Uterus (tissue), 4 donors: Measurements from ENCODE around the gene HPS1. TPM values are rescaled to one million over a fixed set of nuclear protein-coding genes. Genes with fewer than 3 reads are reported as not detected.

Experiments
- DNase-seq, 2 donors: peaks; one replicate each; pipeline ENCODE4 v3.0.0-alpha.2; 2019 to 2020
- H3K27ac ChIP-seq, 2 donors: fragments of 200-600 bp; sonication (generic); 1 replicate in 1 of 2; 2 replicates in 1 of 2; pipeline ENCODE4 v1.5.1; 2016 to 2018
- H3K27me3 ChIP-seq, 2 donors: fragments of 200-600 bp; sonication (generic); one replicate each; pipeline ENCODE4 v1.5.1; 2018 to 2019; ENCODE audit warnings: control low read depth in 1 of 2
- H3K36me3 ChIP-seq, 2 donors: fragments of 200-600 bp; sonication (generic); one replicate each; pipeline ENCODE4 v1.5.1; 2019; ENCODE audit warnings: control low read depth in 1 of 2
- H3K4me1 ChIP-seq, 2 donors: fragments of 200-600 bp; sonication (generic); one replicate each; pipeline ENCODE4 v1.5.1; 2018 to 2019; ENCODE audit warnings: control low read depth in 1 of 2
- H3K4me3 ChIP-seq, 2 donors: fragments of 200-600 bp; sonication (generic); 1 replicate in 1 of 2; 2 replicates in 1 of 2; pipeline ENCODE4 v1.5.1; 2018 to 2019; ENCODE audit warnings: mild to moderate bottlenecking in 1 of 2
- H3K9me3 ChIP-seq, 2 donors: fragments of 200-600 bp; sonication (generic); one replicate each; pipeline ENCODE4 v1.5.1; 2019; ENCODE audit warnings: control low read depth in 1 of 2
- POLR2A ChIP-seq, 2 donors: fragments of 450-650 bp; IDR thresholded peaks; one replicate each; pipeline ENCODE4 v1.6.1; 2016; ENCODE audit warnings: antibody characterized with exemption in 2 of 2, mild to moderate bottlenecking in 1 of 2, moderate library complexity in 1 of 2
- intact Hi-C: fragments of 100-400 bp; cut with DNase I; formaldehyde crosslinking; loops from one replicate; pipeline ENCODE4 v1.15.1; 2023; ENCODE audit warnings: low total_unique reads
- total RNA-seq, 4 donors: library from RNA; depleted of rRNA in 3 of 4; stranded (reverse); fragments of >200 nt in 3 of 4; gene quantifications; one replicate each; pipeline versions ENCODE4 v1.1.0 to v1.2.4, GENCODE V29; 2014 to 2023
- TF ChIP-seq, protein P1 (sequence below), 4 experiments: fragments of 200-600 bp in 2 of 4; fragments of 450-650 bp in 2 of 4; sonication (generic) in 2 of 4; IDR thresholded peaks; one replicate each; pipeline ENCODE4 v1.5.1; 2016 to 2019; ENCODE audit warnings: antibody characterized with exemption in 4 of 4, mild to moderate bottlenecking in 2 of 4, moderate library complexity in 1 of 4
- donor health status: DM: yes; HTN: yes; CAD: no.

HPS1 gene
- total RNA-seq, 4 donors from 2014 or later, result 16.1 to 60.1 (median 38.8) TPM

DNA sequence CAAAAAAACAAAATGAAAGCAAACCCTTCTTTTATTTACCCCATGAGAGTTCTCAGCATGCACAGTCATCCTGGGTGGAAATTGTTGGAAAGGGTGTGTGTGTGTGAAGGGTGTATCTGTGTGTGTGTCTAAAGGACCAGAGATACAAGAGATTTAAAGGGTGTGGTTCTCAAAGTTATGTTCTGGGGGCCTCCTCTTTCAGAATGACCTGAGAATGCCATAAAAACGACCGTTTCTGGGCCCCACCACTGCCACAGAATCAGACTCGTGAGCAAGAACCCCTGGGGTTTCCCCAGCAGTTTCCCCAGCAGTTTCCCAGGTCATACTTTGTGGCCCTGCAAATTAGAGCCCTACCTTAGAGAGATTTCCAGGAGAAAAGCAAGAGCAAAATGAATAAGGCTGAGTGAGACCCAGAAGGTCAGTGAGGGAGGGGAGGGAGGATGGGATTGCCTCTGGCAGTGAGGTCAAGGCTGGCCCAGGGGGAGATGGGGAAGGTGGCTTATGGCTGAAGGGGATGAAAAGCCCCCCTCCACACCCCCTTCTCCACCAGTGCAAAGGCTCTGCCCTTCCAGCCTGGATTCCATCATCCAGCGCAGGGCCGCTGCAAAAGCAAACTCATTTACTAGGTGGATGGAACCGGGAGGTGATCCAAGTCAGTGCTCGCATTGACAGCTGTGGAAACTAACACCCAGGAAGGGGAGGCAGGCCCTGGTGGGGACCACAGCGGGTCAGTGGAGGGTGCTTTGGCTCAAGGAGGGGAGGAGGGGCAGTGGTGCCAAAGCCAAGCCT is 42.0 kb downstream of the HPS1 start:
- no peak for TF ChIP-seq POLR2A (IDR thresholded peaks at IDR 0.05)
- TF ChIP-seq, protein P1, sequence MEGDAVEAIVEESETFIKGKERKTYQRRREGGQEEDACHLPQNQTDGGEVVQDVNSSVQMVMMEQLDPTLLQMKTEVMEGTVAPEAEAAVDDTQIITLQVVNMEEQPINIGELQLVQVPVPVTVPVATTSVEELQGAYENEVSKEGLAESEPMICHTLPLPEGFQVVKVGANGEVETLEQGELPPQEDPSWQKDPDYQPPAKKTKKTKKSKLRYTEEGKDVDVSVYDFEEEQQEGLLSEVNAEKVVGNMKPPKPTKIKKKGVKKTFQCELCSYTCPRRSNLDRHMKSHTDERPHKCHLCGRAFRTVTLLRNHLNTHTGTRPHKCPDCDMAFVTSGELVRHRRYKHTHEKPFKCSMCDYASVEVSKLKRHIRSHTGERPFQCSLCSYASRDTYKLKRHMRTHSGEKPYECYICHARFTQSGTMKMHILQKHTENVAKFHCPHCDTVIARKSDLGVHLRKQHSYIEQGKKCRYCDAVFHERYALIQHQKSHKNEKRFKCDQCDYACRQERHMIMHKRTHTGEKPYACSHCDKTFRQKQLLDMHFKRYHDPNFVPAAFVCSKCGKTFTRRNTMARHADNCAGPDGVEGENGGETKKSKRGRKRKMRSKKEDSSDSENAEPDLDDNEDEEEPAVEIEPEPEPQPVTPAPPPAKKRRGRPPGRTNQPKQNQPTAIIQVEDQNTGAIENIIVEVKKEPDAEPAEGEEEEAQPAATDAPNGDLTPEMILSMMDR (IDR thresholded peaks at IDR 0.05), result no peak
- H3K27ac ChIP-seq, result no peak overlapping the region
- no peaks in the 10 kb centered on the region for H3K27me3 ChIP-seq
- no peak overlapping the region for H3K4me3 ChIP-seq
- intact Hi-C loops, result no loop called here
- DNase-seq, result no peak
- no peaks in the 10 kb centered on the region for H3K36me3 ChIP-seq
- no peaks in the 10 kb centered on the region for H3K9me3 ChIP-seq
- no peaks in the 10 kb centered on the region for H3K4me1 ChIP-seq

DNA sequence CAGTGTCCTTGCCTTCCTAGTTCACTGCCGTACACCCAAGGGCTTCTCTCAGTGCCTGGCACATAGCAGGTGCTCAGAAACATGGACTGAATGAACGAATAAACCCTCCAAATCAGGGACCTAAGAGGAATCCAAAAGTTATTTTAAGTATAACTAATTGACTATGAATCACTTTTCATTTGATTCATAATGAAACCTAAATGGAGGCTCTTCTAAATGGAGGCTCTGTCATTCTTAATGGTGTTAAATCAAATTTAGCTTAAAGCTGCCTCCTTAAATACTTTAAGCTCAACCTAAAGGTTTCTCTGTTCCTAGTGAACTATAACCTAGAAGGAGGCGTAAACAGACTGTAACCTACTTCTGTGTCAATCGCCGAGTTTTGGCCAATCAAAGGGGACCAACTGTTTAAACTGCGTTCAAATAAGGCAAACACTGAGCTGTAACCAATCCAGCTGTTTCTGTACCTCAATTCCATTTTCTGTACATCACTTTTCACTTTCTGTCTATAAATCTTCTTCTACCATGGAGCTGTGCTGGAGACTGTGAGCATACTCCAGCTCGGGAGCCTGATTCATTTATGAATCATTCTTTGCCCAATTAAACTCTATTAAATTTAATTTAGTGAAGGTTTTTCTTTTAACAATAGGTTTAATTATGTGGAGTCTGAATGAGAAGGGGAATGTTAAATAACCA is 42.8 kb downstream of the HPS1 start:
- Histone ChIP-seq H3K36me3 (no peaks in the 10 kb centered on the region), H3K4me1 (no peaks in the 10 kb centered on the region), H3K27me3 (no peaks in the 10 kb centered on the region), H3K9me3 (no peaks in the 10 kb centered on the region), H3K4me3 (no peak overlapping the region), H3K27ac (no peak overlapping the region)
- intact Hi-C loops, result no loop called here
- TF ChIP-seq, protein P1 (IDR thresholded peaks at IDR 0.05), result no peak
- TF ChIP-seq POLR2A (IDR thresholded peaks at IDR 0.05), result no peak
- no peak for DNase-seq

DNA sequence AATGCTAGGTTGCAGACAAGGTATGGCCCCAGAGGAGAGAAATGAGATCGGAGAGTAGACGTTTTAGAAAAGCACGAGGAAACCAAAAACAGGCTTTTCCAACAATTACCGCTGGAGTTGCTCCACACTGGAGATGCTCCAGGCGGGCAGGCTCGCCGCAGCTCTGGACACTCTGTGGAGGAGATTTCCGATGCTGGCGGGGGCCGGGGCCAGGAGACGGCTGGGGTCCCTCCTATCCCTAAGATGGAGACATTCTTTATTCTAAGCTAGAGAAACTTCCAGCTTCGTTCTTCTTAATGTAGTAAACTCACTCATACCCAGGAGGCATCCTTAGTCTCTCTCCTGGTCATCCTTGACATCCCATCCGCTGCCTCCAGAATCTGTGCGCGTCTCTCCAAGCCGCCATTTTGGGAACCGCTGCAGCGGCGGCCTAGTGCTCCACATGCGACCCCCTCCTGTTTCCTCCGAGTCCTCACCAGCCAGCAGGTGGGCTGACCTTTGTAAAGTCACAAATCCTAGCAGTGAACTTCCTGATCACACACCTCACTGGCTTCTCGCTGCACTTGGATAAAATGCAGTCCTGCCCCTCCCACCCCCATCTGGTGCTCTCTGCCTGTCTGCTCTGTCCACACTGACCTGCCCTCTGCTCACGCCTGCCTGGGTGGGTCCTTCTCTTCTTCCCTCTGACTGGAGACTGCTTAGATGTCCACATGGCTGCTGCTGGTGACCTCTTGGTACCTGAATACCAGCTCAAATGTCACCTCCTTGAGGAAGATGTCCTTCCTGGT is 43.6 kb downstream of the HPS1 start:
- Histone ChIP-seq H3K27me3 (no peaks in the 10 kb centered on the region), H3K36me3 (no peaks in the 10 kb centered on the region), H3K4me3 (no peak overlapping the region), H3K4me1 (no peaks in the 10 kb centered on the region), H3K9me3 (no peaks in the 10 kb centered on the region), H3K27ac (no peak overlapping the region)
- no peak for DNase-seq
- TF ChIP-seq, protein P1 (IDR thresholded peaks at IDR 0.05), result no peak
- TF ChIP-seq POLR2A (IDR thresholded peaks at IDR 0.05), result no peak
- intact Hi-C loops, result no loop called here

DNA sequence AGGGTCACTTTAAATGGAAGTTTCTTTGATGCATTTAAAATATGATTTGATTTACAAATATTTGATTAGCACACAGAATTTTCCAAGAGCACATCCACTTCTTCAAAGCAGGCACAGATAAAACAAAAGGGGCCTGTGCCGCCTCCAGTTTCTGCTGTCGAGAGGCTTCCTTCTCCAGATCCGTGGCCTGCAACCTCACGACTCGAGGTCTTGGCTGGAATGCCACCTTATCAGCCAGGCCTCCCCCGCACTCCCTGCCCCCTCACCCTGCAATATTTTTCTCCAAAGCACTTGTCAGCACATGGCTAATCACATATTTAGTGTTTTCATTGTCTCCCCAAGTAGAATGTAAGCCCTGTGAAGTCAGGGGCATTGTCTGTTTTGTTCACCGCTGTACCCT is 44.3 kb downstream of the HPS1 start:
- no peaks in the 10 kb centered on the region for H3K4me1 ChIP-seq
- no peaks in the 10 kb centered on the region for H3K27me3 ChIP-seq
- TF ChIP-seq, protein P1 (IDR thresholded peaks at IDR 0.05), result no peak
- no peak for TF ChIP-seq POLR2A (IDR thresholded peaks at IDR 0.05)
- H3K36me3 ChIP-seq, result no peaks in the 10 kb centered on the region
- H3K9me3 ChIP-seq, result no peaks in the 10 kb centered on the region
- intact Hi-C loops, result no loop called here
- no peak overlapping the region for H3K27ac ChIP-seq
- DNase-seq, result no peak
- H3K4me3 ChIP-seq, result no peak overlapping the region
